HepG2 (cell line): Measurements from ENCODE around the gene CEACAM16. TPM values are rescaled to one million over a fixed set of nuclear protein-coding genes. Genes with fewer than 3 reads are reported as not detected.
A peak's percentile ranks its signal among the peaks of the same experiment; 100 is the strongest.

Experiments
- ADNP ChIP-seq: sonication (generic); formaldehyde crosslinking; IDR thresholded peaks from 2 replicates; pipeline ENCODE4 v1.4.0; 2020; ENCODE audit warnings: missing genetic modification reagents
- ATM ChIP-seq: fragments of 450-650 bp; IDR thresholded peaks from 2 replicates; pipeline ENCODE4 v1.7.1; 2017; ENCODE audit warnings: mild to moderate bottlenecking, borderline replicate concordance
- BCL6 ChIP-seq: IDR thresholded peaks from 2 replicates; pipeline ENCODE4 v1.6.1; 2016; ENCODE audit warnings: missing genetic modification reagents, missing compliant biosample characterization
- BCLAF1 ChIP-seq: fragments of 450-650 bp; IDR thresholded peaks from 2 replicates; pipeline ENCODE4 v1.6.1; 2017; ENCODE audit warnings: mild to moderate bottlenecking
- CHD2 ChIP-seq: IDR thresholded peaks from 2 replicates; pipeline ENCODE4 v1.6.1; 2011; ENCODE audit warnings: low read depth, low read length, improper control_type of control experiment
- HNF4G ChIP-seq, 2 experiments: sonication (generic) in 1 of 2; formaldehyde crosslinking in 1 of 2; IDR thresholded peaks; 2 replicates each; pipeline versions ENCODE4 v1.4.0 to v1.6.1; 2011 to 2020; ENCODE audit warnings: borderline replicate concordance in 2 of 2, low read depth in 2 of 2, mild to moderate bottlenecking in 2 of 2, low read length in 1 of 2, missing genetic modification reagents in 1 of 2, moderate library complexity in 1 of 2
- HOXA3 ChIP-seq: sonication (generic); formaldehyde crosslinking; IDR thresholded peaks from 2 replicates; pipeline ENCODE4 v1.5.0; 2020; ENCODE audit warnings: missing genetic modification reagents
- KDM1A ChIP-seq: IDR thresholded peaks from 2 replicates; pipeline ENCODE4 v1.6.1; 2016; ENCODE audit warnings: missing compliant biosample characterization
- KLF15 ChIP-seq: sonication (generic); formaldehyde crosslinking; IDR thresholded peaks from 2 replicates; pipeline ENCODE4 v1.8.1; 2023; ENCODE audit warnings: borderline replicate concordance, mild to moderate bottlenecking, inconsistent platforms, missing genetic modification reagents, mixed read lengths
- MLX ChIP-seq: IDR thresholded peaks from 2 replicates; pipeline ENCODE4 v1.6.1; 2016
- NPAS2 ChIP-seq: sonication (generic); formaldehyde crosslinking; IDR thresholded peaks from 2 replicates; pipeline ENCODE4 v1.8.0; 2022; ENCODE audit warnings: mild to moderate bottlenecking, missing genetic modification reagents, borderline replicate concordance
- POGK ChIP-seq: sonication (generic); formaldehyde crosslinking; conservative IDR thresholded peaks from 2 replicates; pipeline ENCODE4 v1.8.0; 2022; ENCODE audit warnings: mild to moderate bottlenecking, moderate library complexity, missing genetic modification reagents
- RFX5 ChIP-seq: IDR thresholded peaks from 2 replicates; pipeline ENCODE4 v1.6.1; 2011; ENCODE audit warnings: low read depth, low read length, improper control_type of control experiment
- SMARCC2 ChIP-seq: fragments of 450-650 bp; IDR thresholded peaks from 2 replicates; pipeline ENCODE4 v1.6.1; 2017; ENCODE audit warnings: antibody characterized with exemption, mild to moderate bottlenecking
- SUZ12 ChIP-seq: fragments of 150-350 bp; IDR thresholded peaks from 2 replicates; pipeline ENCODE4 v1.6.1; 2014; ENCODE audit warnings: low read depth, low read length
- TMF1 ChIP-seq: sonication (generic); formaldehyde crosslinking; IDR thresholded peaks from 2 replicates; pipeline ENCODE4 v1.8.1; 2022; ENCODE audit warnings: low read depth, missing genetic modification reagents
- ZNF138 ChIP-seq: sonication (generic); formaldehyde crosslinking; IDR thresholded peaks from 2 replicates; pipeline ENCODE4 v1.5.0; 2020; ENCODE audit warnings: mild to moderate bottlenecking, low read depth, missing genetic modification reagents
- ZNF232 ChIP-seq: sonication (generic); formaldehyde crosslinking; IDR thresholded peaks from 2 replicates; pipeline ENCODE4 v1.4.0; 2020; ENCODE audit warnings: missing genetic modification reagents, borderline replicate concordance
- ZNF276 ChIP-seq: sonication (generic); formaldehyde crosslinking; IDR thresholded peaks from 2 replicates; pipeline ENCODE4 v1.4.0; 2020; ENCODE audit warnings: mild to moderate bottlenecking, low read depth, missing genetic modification reagents
- ZNF292 ChIP-seq: sonication (generic); formaldehyde crosslinking; IDR thresholded peaks from 2 replicates; pipeline ENCODE4 v1.8.1; 2022; ENCODE audit warnings: mild to moderate bottlenecking, low read depth, missing genetic modification reagents, borderline replicate concordance
- ZNF333 ChIP-seq: sonication (generic); formaldehyde crosslinking; IDR thresholded peaks from 2 replicates; pipeline ENCODE4 v1.4.0; 2020; ENCODE audit warnings: mild to moderate bottlenecking, missing genetic modification reagents, borderline replicate concordance
- ZNF530 ChIP-seq: sonication (generic); formaldehyde crosslinking; IDR thresholded peaks from 2 replicates; pipeline ENCODE4 v1.5.0; 2020; ENCODE audit warnings: low read depth, mild to moderate bottlenecking, missing genetic modification reagents
- ZNF841 ChIP-seq: sonication (generic); formaldehyde crosslinking; IDR thresholded peaks from 2 replicates; pipeline ENCODE4 v1.8.1; 2023; ENCODE audit warnings: missing genetic modification reagents, borderline replicate concordance
- polyA plus RNA-seq, 8 experiments: library from polyadenylated mRNA; depleted of rRNA in 3 of 8; stranded (reverse) in 7 of 8; unstranded in 1 of 8; fragments of >200 nt; fragmentation: Illumina TruSeq in 4 of 8; extraction: Trizol in 4 of 8; gene quantifications; 2 replicates each; pipeline versions ENCODE4 v1.2.1 to v1.2.3, GENCODE V29; 2011 to 2016; ENCODE audit warnings: low read depth in 4 of 8, missing spikeins in 1 of 8, mixed read lengths in 1 of 8; ENCODE audit not compliant: insufficient read depth in 1 of 8
- total RNA-seq, 5 experiments: library from RNA; depleted of rRNA; stranded (reverse); fragments of >200 nt; fragmentation: Illumina TruSeq; extraction: Trizol; gene quantifications; 2 replicates each; pipeline ENCODE4 v1.2.3, GENCODE V29; 2016; ENCODE audit warnings: low read depth in 1 of 5

CEACAM16 gene
- total and polyA plus RNA-seq, 2 of the 13 experiments (the other 11 are each of a cell fraction or from before 2014, with no cell fraction given) = not detected

- no peak for TF ChIP-seq ZNF138 (CRISPR knock-in tag)
- peak; percentile 17; the same call in 1 of the 2 replicates for TF ChIP-seq KLF15 (CRISPR knock-in tag)
- TF ChIP-seq ZNF333 (CRISPR knock-in tag) = peak; percentile 85; the same call in 1 of the 2 replicates
- TF ChIP-seq BCL6 (CRISPR knock-in tag) = no peak; the same call in 1 of the 2 replicates
- TF ChIP-seq ZNF841 = no peak
- TF ChIP-seq RFX5 = no peak
- no peak for TF ChIP-seq ZNF292 (CRISPR knock-in tag)
- TF ChIP-seq POGK = 0 out of 2 replicates have a peak, but pooled peaks have one; percentile 50
- no peak for TF ChIP-seq HOXA3 (CRISPR knock-in tag)
- TF ChIP-seq HNF4G (IDR thresholded peaks at IDR 0.05; ENCODE audit: borderline replicate concordance, low read depth, low read length) = peak; percentile 78
- 0 out of 2 replicates have a peak, but pooled peaks have one; percentile 48 for TF ChIP-seq HNF4G (CRISPR knock-in tag; IDR thresholded peaks at IDR 0.05; ENCODE audit: borderline replicate concordance, low read depth)
- no peak for TF ChIP-seq NPAS2
- peak; percentile 80; the same call in 1 of the 2 replicates for TF ChIP-seq ADNP (CRISPR knock-in tag)
- TF ChIP-seq MLX = no peak
- no peak for TF ChIP-seq BCLAF1
- no peak for TF ChIP-seq ATM
- TF ChIP-seq ZNF530 (CRISPR knock-in tag) = no peak
- TF ChIP-seq KDM1A (CRISPR knock-in tag) = peak; percentile 94
- TF ChIP-seq SMARCC2 = no peak
- TF ChIP-seq SUZ12 = no peak
- TF ChIP-seq CHD2 = no peak; the same call in 1 of the 2 replicates
- no peak for TF ChIP-seq ZNF232
- TF ChIP-seq TMF1 (CRISPR knock-in tag) = no peak
- TF ChIP-seq ZNF276 (CRISPR knock-in tag) = no peak
Observed at GRCh38 chr19:44746946-44747738, 48.2 kb downstream of the CEACAM16 start (continued).
